DND-41 (cell line): ENCODE measurements around the gene TTBK1.

Experiments used
- EZH2 ChIP-seq: IDR thresholded peaks from 3 replicates; pipeline ENCODE4 v1.6.1; 2012; ENCODE audit warnings: borderline replicate concordance, low read depth, mild to moderate bottlenecking, moderate library complexity, low read length, inconsistent platforms; ENCODE audit not compliant: severe bottlenecking
- TF ChIP-seq, protein P1 (sequence below): IDR thresholded peaks from 2 replicates; pipeline ENCODE4 v1.5.1; 2012; ENCODE audit warnings: borderline replicate concordance, low read length, moderate library complexity, mild to moderate bottlenecking; ENCODE audit not compliant: poor library complexity, severe bottlenecking; ENCODE audit errors: extremely low read depth

DNA sequence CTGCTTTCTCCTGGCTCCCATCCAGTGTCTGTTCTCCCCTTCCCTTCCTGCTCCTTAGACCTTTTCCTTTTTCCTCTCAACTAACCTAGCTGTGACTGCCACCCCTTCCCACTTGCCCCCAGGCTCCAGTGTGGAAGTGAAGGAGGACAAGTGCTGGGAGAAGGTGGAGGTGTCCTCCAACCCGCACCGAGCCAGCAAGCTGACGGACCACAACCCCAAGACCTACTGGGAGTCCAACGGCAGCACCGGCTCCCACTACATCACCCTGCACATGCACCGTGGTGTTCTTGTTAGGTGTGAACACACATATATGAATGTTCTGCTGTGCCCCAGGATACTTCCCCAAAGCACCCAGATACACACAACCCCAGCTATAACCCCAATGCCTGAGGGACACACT is 42.7 kb upstream of the TTBK1 start:
- TF ChIP-seq, protein P1, sequence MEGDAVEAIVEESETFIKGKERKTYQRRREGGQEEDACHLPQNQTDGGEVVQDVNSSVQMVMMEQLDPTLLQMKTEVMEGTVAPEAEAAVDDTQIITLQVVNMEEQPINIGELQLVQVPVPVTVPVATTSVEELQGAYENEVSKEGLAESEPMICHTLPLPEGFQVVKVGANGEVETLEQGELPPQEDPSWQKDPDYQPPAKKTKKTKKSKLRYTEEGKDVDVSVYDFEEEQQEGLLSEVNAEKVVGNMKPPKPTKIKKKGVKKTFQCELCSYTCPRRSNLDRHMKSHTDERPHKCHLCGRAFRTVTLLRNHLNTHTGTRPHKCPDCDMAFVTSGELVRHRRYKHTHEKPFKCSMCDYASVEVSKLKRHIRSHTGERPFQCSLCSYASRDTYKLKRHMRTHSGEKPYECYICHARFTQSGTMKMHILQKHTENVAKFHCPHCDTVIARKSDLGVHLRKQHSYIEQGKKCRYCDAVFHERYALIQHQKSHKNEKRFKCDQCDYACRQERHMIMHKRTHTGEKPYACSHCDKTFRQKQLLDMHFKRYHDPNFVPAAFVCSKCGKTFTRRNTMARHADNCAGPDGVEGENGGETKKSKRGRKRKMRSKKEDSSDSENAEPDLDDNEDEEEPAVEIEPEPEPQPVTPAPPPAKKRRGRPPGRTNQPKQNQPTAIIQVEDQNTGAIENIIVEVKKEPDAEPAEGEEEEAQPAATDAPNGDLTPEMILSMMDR: no peak
- no peak for TF ChIP-seq EZH2
